GM13977 (cell line): ENCODE measurements around the gene ABCD1.

Experiments
- DNase-seq: peaks from one replicate; pipeline ENCODE4 v3.0.0; 2012; ENCODE audit warnings: low spot score
- CTCF ChIP-seq: IDR thresholded peaks from 2 replicates; pipeline ENCODE4 v1.5.1; 2012; ENCODE audit warnings: mild to moderate bottlenecking, control low read depth; ENCODE audit not compliant: insufficient read depth; ENCODE audit errors: extremely low read depth, missing control alignments
- in situ Hi-C: fragments of 300-500 bp; cut with MboI; formaldehyde crosslinking; loops from one replicate; pipeline ENCODE4 v1.12.0; 2022; ENCODE audit warnings: low sequenced_read_pairs, low pct_unique_long_range_greater_than_20kb, mixed read lengths, inconsistent platforms; ENCODE audit not compliant: unreplicated experiment

The ABCD1 gene

DNA sequence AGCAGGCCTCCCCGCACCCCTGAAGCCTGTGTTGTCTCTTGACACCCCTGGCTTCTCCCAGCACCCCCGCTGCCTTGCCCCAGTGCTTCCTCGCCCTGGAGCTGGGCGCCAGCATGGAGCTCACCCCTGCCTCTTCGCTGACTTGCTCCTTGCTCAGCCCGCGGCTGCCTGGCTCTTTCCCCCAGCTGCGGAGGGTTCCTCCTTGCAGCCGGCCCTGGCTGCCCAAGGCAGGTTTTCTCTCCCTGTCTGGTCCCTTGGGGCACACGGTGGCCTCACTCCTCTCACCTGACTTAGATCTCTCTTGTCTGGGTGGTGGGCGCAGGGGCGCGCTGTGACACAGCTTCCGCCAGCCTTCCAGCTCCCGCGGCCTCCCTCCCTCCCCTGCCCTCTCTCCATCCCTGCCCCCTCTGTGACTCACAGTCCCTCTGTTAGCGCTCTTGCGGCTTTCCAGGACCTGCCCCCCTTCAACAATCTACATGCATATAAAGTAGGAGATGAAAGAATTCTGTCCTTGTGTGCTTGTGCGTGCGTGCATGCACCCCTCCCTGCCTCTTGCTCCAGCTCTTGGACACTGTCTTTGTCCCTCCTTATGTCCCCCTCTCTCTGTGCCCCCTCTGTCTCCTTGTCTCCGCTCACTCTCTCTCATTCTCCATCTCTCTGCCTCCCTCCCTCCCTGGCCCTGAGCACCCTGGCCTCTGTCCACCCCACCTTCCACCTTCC is 41.6 kb downstream of the ABCD1 start:
- DNase-seq, result peak; percentile 39
- in situ Hi-C loops, result no loop called here
- no peak for TF ChIP-seq CTCF

DNA sequence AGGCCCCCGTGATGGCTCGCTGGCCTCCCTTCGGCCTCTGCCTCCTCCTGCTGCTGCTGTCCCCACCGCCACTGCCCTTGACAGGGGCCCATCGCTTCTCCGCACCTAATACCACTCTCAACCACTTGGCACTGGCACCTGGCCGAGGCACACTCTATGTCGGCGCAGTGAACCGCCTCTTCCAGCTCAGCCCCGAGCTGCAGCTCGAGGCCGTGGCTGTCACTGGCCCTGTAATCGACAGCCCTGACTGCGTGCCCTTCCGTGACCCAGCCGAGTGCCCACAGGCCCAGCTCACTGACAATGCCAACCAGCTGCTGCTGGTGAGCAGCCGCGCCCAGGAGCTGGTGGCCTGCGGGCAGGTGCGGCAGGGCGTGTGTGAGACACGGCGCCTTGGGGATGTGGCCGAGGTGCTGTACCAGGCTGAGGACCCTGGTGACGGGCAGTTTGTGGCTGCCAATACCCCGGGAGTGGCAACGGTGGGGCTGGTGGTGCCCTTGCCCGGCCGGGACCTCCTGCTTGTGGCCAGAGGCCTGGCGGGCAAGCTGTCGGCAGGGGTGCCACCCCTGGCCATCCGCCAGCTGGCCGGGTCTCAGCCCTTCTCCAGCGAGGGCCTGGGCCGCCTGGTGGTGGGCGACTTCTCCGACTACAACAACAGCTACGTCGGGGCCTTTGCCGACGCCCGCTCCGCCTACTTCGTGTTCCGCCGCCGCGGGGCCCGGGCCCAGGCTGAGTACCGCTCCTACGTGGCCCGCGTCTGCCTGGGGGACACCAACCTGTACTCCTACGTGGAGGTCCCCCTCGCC is 42.4 kb downstream of the ABCD1 start:
- in situ Hi-C loops, result no loop called here
- TF ChIP-seq CTCF, result no peak
- no peak for DNase-seq

- no peak for TF ChIP-seq CTCF
- no peak for DNase-seq
- in situ Hi-C loops, result no loop called here
Observed at GRCh38 chrX:153767674-153768055, 43.0 kb downstream of the ABCD1 start.

GRCh38 chrX:153768311-153769157 is 43.9 kb downstream of the ABCD1 start:
- peak; percentile 42 for DNase-seq
- in situ Hi-C loops, result no loop called here

DNA sequence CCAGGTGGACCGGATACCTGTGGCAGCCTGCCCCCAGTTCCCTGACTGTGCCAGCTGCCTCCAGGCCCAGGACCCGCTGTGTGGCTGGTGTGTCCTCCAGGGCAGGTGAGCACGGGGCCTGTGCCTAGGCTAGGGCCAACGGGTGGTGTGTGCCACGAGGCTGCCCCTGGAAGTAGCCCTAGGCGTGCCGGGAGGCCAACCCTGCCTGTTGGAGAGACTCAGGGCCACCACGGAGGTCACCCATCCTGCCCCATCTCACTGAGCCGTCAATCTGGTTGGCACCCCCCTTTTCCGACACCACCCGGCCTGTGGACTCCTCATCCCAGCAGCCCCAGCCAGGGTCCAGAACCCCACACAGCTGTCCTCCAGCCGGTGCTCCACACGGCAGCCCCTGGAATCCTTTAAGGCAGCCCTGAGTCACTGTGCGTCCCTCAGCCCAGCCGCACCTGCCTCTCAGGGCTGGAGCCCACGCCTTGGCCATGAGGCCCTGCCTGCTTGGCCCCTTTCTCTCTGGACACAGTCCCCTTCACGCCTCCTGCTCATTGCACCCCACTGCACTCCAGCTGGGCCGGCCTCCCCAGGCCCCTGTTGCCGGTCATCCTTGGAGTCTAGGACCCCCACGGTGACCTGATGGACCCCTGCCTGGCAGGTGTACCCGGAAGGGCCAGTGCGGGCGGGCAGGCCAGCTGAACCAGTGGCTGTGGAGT is 44.7 kb downstream of the ABCD1 start:
- TF ChIP-seq CTCF, result no peak
- in situ Hi-C loops, result no loop called here
- peak; percentile 22 for DNase-seq

More at GRCh38 chrX:153768311-153769157, 43.9 kb downstream of the ABCD1 start:
- no peak for TF ChIP-seq CTCF

- in situ Hi-C loops, result no loop called here
- peak; percentile 33 for DNase-seq
- TF ChIP-seq CTCF, result no peak
Observed at GRCh38 chrX:153769865-153770600, 45.4 kb downstream of the ABCD1 start.
